ENCODE measurements around the gene CLOCK.

GRCh38 chr4:55393461-55394320 lies 153.0 kb downstream of the CLOCK start:
- TF ChIP-seq REST (IDR thresholded peaks at IDR 0.05; ENCODE audit: insufficient read depth in 1 of 2, low read depth in 2 of 2, low read length in 2 of 2): no peak
- TF ChIP-seq TAF1 (IDR thresholded peaks at IDR 0.05; ENCODE audit: borderline replicate concordance, insufficient read depth, low read length): no peak
- TF ChIP-seq POLR2AphosphoS5 (IDR thresholded peaks at IDR 0.05; ENCODE audit: low read depth, low read length): no peak
- no peak for TF ChIP-seq SIN3A (IDR thresholded peaks at IDR 0.05; ENCODE audit: borderline replicate concordance, insufficient read depth, low read length)
- no peak for TF ChIP-seq FOXP2 (optimal IDR thresholded peaks at IDR 0.05; ENCODE audit: borderline replicate concordance, extremely low read depth, extremely low read length, insufficient read depth)

Data from PFSK-1 (cell line).